Measurements from ENCODE around the gene GDPD1.
"Not testable (repeated sequence)": the region's sequence is repeated elsewhere in the genome, so short reads cannot be mapped to it uniquely, and the experiment has no call there.

Gene GDPD1

DNA sequence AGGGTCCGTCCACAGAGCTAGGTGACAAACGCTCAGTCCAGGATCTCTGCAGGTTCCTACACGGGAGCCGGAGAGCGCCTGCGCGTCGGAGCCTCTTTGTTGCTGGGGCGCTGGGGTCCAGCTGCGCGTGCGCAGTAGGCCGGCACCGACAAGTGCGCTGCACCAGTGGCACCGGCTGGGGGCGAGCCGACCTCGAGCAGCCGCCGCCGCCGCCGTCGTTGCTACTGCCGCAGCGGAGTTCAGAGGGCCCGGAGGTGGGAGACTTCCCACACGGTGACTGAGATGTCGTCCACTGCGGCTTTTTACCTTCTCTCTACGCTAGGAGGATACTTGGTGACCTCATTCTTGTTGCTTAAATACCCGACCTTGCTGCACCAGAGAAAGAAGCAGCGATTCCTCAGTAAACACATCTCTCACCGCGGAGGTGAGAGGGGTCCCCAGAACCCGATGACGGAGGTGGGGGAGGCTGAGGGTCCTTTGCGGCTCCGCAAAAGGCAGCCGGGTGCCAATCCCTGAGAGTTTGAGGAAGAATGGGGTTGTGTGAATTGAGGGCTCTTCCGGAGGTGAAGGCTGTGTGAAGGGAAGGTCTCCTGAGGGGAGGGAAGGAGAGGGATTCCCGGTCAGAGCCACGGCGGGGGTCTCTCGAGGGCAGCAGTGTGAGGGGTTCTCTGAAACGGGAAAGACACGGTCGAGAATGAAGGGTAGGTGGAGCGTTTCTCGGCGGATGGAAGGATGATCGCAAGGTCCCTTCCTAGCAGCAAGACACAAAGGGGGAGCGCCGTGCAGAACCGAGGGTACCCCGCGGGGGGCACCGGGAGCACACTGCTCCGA is at the start of gene GDPD1:
Gene GDPD1 (plus strand): TSS at position 184 of the 831 bp plus-strand sequence. CDS start 99 bp downstream, at position 283.
- peak; percentile 96 for DNase-seq (ENCODE audit: low spot score)

DNA sequence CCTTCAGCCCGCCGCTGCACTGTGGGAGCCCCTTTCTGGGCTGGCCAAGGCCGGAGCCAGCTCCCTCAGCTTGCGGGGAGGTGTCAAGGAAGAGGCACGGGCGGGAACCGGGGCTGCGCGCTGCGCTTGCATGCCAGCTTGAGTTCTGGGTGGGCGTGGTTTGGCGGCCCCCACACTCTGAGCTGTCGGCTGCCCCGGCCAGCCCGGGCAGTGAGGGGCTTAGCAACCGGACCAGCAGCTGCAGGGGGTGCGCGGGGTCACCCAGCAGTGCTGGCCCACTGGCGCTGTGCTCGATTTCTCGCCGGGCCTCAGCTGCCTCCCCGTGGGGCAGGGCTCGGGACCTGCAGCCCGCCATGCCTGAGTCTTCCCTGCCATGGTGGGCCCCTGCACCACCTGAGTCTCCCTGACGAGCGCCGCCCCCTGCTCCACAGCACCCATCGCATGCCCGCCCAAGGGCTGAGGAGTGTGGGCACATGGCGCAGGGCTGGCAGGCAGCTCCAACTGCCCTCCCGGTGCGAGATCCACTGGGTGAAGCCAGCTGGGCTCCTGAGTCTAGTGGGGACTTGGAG is 47.8 kb upstream of the GDPD1 start:
- DNase-seq (ENCODE audit: low spot score), result no peak

DNA sequence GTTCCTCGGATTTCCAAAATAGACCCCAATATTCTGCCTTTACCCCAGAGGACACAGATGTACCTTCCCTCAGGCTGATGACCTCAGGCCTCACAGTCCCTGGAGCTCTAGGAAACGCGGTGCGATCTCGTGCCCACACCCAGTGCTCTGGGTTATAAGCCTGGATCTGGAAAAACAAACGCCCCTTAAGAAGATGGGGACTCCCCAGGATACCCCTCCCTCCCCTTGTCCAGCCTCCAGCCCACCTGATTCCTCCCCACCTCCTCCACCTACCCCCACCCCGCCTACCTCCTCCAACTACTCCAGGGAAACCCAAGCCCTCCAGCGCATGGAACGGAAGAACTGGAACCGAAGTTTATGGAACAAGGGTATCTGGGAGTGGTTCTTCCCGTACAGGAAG is 45.6 kb upstream of the GDPD1 start:
- DNase-seq (ENCODE audit: low spot score), result no peak

DNA sequence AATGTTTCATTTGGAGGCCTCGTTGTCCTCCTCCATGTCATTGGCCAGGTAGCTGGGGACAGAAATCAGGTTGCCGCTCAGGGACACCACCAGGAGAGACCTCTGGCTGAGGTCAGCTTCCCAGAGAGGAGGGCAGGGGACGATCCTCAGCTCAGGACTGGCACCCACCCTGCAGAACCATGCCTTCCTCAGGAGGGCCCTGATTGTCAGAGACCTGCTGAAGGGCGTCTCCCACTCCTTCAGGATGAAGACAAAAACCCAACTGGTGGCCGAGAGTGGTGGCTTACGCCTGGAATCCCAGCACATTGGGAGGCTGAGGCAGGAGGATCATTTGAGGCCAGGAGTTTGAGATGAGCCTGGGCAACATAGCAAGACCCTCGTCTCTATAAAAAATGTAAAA is 45.2 kb upstream of the GDPD1 start:
- no peak for DNase-seq (ENCODE audit: low spot score)

DNA sequence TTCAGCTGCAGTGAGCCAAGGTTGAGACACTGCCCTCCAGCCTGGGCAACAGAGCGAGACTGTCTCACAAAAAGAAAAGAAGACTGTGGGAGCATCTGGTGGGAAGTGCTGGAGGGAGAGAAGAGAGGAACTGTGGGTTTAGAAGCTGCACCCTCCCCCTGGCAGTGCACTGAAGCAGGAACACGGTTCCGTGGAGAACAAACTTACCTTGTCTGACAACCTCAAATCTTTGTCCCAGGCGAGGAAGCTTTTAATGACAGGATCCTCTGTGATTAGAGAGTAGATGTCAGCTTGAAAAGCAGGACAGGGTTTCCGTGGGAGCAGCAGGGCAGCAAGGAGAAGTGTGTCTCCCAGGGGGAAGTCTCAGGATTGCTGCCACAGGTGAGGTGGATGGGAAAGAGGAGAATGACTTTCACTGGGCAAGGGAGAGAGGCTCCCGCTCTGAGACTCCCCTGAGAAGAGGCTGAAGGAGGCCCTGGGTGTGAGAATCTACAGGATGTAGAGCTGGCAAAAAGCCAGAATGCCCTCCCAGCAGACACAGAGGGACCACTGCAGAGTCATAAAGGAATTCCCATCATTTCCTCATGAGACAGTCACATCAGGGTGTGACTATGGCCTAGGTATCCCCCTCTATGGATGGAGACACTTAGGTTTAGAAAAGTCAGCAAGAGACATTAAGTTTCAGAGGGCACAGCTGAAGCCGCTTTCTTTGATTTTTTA is 41.9 kb upstream of the GDPD1 start:
- DNase-seq (ENCODE audit: low spot score), result no peak

DNA sequence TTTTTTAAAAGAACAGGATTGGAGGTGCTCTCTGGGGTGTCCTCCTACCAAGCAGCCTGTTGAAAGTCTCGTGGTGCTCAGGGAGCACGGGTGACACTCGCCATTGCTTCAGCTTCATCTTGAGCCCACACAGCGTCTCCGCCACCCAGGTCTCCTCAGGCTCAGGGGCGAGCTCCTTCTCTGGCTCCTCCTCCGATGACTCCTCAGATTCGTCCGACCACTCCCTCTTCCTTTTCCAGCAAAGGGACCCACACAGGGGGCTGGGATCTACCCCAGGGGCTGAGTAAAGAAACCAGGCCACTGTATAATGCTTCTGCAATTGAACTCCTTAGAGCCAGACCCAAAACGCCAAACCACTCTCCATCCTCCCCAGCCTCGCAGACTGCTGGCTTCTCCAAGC is 40.7 kb upstream of the GDPD1 start:
- DNase-seq (ENCODE audit: low spot score), result not testable (repeated sequence)

DNA sequence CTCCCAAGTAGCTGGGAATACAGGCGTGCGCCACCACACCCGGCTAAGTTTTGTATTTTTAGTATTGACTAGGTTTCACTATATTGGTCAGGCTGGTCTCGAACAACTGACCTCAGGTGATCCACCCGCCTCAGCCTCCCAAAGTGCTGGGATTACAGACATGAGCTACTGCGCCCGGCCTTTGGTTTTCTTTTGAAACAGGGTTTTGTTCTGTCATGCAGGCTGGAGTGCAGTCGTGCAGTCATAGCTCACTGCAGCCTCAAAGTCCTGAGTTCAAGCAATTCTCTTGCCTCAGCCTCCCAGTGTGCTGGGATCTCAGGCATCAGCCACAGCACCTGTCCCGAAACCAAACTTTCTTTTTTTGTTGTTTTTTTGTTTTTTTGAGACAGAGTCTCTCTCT is 39.7 kb upstream of the GDPD1 start:
- DNase-seq (ENCODE audit: low spot score), result no peak

DNA sequence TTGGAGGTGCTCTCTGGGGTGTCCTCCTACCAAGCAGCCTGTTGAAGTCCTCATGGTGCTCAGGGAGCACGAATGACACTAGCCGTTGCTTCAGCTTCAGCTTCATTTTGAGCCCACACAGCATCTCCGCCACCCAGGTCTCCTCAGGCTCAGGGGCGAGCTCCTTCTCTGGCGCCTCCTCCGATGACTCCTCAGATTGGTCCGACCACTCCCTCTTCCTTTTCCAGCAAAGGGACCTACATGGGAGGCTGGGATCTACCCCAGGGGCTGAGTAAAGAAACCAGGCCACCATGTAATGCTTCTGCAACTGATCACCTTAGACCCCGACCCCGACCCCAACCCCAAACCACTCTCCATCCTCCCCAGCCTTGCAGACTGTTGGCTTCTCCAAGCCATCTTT is 38.8 kb upstream of the GDPD1 start:
- DNase-seq (ENCODE audit: low spot score), result no peak

DNA sequence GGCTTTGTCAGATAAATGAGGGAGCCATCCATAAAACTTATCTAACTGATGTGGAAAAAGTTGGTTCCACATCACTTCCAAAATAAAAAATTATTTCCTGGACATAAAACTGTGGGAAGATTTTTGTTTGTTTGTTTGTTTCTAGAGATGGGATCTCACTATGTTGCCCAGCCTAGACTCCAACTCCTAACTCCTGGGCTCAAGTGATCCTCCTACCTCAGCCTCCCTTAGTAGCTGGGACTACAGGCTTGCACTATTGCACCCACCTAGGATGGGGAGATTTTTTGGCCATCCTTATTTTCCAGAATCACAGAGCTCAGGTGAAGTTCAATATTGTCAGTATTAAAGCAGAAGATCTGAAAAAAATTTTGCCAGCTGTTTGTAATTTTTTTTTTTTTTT is 34.3 kb upstream of the GDPD1 start:
- DNase-seq (ENCODE audit: low spot score), result no peak

DNA sequence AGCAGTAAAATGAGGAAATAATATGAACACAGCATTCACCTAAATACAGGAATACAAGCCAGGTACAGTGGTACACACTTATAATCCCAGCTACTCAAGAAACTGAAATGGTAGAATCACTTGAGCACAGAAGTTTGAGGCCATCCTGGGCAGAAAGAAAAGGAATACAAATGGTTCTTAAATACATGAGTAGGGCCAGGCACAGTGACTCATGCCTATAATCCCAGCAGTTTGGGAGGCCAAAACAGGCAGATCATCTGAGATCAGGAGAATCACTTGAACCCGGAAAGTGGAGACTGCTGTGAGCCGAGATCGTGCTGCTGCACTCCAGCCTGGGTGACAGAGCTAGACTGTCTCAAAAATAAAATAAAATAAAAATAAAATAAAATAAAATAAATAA is 33.5 kb upstream of the GDPD1 start:
- no peak for DNase-seq (ENCODE audit: low spot score)

DNA sequence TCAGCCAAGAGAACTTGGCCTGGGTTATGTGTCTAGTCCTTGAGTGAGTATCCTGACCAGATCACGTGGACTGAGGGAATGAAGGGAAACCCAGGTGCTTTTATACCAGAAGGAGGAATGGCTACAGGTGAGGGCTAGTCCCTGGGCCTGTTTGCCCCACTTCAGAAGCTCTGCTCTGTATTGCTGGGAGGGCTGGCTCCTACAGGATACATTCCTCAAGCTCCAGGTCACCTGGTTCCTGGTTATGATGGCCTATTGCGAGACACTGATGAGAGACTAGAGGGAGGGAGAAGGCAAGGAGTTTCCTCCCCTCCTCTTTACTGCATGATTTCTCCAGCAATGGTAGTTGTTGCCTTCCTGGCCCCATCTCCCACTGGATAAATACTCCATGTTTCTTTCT is 29.5 kb upstream of the GDPD1 start:
- no peak for DNase-seq (ENCODE audit: low spot score)

DNA sequence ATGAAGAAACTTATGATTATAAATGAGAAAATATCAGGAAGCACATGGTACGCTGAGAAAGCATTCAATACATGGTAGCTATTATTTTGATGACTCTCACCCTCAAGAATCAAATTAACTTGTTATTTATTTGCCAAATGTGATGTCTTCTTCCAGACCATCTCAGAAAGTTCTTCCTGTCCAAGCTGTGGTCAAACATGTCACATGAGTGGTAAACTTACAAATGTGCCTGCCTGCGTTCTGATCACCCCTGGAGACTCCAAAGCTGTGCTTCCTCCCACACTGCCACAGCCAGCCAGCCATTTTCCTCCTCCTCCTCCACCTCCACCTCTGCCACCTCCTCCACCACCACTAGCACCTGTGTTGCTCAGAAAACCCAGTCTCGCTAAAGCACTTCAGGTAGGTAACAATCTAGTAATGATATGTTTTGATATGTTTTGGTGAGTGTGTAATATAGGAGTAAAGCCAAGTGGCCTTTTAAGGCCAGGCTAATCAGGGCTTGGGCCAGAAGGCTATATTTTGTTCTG is 26.9 kb upstream of the GDPD1 start:
- no peak for DNase-seq (ENCODE audit: low spot score)

DNA sequence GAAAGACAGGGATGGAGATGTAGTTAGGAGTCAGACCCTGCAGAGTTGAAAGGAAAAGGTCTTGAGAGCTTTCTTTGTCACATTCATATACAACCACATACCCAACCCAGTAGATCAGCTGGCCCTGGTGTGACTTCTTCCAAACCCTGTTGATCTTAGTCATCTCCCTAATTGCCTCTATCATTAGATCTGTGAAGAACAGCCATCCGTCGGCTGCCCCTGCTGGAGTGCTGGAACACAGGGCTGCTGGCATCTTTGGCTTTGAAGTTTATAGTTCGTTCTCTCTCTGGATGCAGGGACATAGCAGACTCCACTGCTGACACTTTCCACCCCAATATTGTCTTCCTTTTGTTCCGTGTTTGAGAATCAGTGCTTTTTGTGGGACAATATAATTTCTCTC is 20.9 kb upstream of the GDPD1 start:
- no peak for DNase-seq (ENCODE audit: low spot score)

DNA sequence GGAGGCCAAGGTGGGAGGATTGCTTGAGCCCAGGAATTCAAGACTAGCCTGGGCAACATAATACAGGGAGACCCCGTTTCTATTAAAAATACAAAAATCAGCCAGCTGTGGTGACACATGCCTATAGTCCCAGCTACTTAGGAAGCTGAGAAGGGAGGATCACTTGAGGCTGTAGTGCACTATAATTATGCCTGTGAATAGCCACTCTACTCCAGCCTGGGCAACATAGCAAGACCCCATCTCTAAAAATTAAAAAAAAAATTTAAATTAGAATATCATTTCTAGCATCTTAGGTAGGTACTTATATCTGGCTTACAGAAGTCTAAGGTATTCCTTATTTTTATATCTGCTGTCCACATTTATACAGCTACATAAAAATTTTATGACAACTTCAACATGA is 18.0 kb upstream of the GDPD1 start:
- no peak for DNase-seq (ENCODE audit: low spot score)

DNA sequence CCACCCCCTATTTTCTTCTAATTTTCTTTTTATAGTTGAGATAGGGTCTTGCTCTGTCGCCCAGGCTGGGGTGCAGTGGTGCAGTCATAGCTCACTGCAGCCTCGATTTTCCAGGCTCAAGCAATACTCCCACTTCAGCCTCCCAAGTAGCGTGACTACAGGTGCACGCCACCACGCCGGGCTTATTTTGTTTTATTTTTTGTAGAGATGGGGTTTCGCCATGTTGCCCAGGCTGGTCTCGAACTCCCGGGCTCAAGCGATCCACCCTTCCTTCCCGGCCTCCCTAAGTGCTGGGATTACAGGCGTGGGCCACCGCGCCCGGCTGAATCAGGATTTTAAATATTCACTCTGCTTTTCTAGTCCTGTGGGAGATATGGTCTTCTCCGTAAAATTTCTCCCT is 941 bp upstream of the GDPD1 start:
- no peak for DNase-seq (ENCODE audit: low spot score)

DNA sequence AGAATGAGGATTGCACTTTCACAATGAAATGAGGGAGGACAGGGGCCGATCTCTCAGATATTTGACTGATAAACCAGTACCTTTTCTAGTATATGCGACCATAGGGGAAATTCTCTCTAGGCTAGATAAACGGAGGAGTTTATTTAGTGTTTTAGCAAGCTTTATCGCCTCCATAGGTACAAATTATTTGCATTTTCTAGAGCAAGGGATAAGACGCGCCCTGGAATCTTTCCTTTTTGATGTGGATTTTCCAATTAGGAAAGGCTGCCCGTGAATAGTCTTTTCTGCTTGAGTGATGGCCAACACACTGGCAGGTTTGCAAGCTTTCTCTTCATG is 351 bp upstream of the GDPD1 start:
- no peak for DNase-seq (ENCODE audit: low spot score)

DNA sequence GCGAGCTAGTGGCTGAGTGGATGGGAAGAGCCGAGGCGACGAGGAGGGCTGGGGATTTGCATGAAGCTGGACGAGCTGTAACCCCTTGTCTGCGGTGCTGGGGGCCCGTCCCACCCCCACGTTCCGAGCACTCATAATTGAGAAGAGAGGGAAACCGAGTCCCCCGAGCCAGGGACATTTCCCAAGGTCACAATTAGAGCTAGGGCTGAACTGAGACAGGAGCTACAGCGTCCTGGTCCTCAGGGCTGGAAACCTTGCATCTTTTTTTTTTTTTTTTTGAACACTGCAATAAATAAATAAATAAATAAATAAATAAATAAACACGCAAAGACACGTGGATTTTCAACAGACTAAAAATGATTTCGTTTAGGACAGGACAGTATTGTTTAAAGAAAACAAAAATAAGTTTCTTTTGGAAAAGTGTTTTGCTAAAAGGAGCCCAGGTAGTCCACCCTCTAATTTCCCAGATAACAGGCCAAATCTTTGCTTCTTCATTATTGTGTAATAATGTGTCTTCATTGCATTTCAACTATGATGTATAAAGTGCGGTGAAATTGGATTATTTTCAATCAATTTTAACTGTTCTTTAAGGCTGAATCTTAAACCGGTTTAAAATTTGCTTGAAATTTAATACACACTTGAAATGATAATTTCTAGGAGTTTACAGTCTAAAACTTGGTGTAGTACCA is 992 bp downstream of the GDPD1 start:
- peak; percentile 42 for DNase-seq (ENCODE audit: low spot score)

DNA sequence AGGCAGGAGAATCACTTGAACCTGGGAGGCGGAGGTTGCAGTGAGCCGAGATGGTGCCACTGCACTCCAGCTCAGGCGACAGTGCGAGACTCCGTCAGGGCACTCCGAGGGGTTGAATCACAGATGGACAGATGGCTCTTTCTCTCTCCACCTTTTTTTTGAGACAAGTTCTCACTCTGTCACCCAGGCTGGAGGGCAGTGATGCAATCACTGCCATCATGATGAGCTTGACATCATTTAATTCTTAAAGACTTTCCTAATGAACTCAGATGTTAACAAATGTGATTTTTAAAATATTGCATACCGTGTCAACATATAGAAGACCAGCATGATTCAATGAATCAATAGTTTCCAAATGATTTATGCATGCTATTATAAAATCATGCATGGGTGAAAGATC is 3.5 kb downstream of the GDPD1 start:
- no peak for DNase-seq (ENCODE audit: low spot score)

DNA sequence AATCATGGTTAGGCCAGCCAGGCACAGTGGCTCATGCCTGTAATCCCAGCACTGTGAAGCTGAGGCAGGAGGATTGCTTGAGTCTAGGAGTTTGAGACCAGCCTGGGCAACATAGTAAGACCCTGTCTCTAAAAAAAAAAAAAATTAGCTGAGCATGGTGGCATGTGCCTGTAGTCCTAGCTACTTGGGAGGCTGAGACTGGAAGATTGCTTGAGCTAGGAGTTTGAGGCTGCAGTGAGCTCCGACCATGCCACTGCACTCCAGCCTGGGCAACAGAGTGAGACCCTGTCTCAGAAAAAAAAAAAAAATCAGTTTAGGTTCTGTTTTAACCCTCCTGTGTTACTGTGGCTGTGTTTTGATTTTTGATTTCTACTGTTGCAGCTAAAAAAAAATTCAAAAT is 8.3 kb downstream of the GDPD1 start:
- not testable (repeated sequence) for DNase-seq (ENCODE audit: low spot score)

DNA sequence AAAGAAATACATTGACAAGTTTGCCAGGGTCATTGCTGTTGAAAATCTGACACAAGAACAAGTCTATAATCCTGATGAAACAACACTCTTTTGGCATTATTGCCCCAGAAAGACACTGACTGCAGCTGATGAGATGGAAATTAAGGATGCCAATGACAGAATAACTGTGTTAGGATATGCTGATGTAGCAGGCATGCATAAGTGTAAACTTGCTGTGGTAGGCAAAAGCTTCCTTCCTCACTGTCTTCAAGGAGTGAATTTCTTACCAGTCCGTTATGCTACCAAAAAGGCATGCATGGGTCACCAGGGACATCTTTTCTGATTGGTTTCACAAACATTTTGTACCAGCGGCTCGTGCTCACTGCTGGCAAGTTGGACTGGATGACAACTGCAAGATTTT is 10.5 kb downstream of the GDPD1 start:
- DNase-seq (ENCODE audit: low spot score), result no peak

DNA sequence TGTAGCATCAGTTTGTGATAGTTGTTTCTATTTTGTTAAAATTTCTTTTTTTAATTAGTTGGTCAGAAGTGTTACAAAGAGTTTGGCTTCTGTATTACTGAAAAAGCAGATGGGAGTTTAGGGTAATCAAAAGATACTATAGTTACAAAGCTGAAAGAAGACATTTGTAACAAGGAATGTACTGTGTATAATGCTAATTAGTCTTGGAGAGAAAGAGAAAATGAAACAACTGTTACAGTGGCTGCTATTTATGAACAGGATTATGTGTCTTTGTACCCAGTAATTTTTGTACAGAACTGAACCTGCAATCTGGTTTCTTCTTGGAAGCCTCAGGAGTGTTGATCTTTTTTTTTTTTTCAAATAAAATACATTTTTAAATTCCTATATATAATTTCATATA is 14.3 kb downstream of the GDPD1 start:
- DNase-seq (ENCODE audit: low spot score), result peak; percentile 29

DNA sequence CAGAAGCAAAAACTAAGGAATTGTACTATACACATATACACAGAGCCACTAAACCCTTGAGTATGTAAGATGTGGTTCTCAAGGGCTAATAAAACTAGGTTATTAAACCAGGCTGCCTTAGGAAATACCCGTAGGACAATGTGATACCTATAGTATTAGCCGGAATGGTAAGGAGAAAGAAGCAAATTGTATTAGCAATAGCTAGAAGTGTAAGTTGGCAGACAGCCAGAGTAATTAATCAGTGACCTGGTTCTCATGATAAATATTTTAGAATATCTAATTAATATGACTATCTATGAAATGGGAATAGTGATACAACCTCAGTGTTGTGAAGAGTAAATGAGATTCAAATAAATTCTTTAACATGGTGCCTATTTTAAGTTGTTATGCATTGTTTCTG is 18.6 kb downstream of the GDPD1 start:
- no peak for DNase-seq (ENCODE audit: low spot score)

DNA sequence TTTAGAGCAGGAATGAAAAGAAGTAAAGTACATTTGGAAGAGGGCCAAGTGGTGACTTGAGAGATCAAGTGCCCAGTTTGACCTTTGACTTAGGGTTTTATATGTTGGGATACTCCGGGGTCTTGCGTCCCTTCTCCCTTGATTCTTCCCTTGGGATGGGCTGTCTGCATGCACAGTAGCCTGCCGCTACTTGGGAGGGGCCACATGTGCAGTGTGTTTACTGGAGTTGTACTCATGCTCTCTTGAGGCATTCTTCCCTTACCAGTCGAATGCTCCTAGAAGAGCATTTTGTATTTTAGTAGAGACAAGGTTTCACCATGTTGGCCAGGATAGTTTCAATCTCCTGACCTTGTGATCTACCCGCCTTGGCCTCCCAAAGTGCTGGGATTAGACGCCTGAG is 23.8 kb downstream of the GDPD1 start:
- DNase-seq (ENCODE audit: low spot score), result no peak
